Mesenteric fat pad (tissue), 1 donor: Measurements from ENCODE around the gene DOCK4. TPM values are rescaled to one million over a fixed set of nuclear protein-coding genes. Genes with fewer than 3 reads are reported as not detected.

Experiments
- DNase-seq: peaks from one replicate; pipeline ENCODE4 v3.0.0-alpha.2; 2020; ENCODE audit warnings: low spot score
- total RNA-seq: library from RNA; stranded (reverse); fragmentation: NEBNext Ultra II Directional; extraction: Animal tissue kit (Norgen Biotek cat#: 25700); gene quantifications from one replicate; pipeline ENCODE4 v1.2.1, GENCODE V29; 2021
- donor health status: DM: yes; HTN: yes; CAD: no.

Gene DOCK4
- total RNA-seq, 1 donor from 2014 or later: 40.9 TPM

DNA sequence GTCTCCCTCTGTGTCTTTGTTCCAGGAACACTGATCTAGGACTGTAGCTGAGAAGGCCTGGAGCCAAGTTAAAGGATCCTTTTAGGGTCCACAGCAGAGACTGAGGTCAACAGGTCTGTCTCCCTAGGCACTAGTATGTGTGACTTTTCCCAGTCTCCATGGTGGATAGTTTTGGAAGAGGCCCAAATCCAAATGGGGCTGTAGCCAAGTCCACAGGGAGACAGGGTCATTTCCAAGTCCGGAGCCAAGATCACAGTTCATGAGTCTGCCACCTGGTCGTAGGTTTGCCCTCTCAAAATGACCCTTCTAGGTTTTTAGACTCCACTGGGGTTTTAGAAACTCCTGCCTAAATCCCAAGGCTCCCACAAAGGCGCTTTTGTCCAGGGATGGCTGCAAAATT is 17.1 kb upstream of the DOCK4 start:
- DNase-seq: no peak

GRCh38 chr7:112220877-112221434 is 14.8 kb upstream of the DOCK4 start:
- no peak for DNase-seq

DNA sequence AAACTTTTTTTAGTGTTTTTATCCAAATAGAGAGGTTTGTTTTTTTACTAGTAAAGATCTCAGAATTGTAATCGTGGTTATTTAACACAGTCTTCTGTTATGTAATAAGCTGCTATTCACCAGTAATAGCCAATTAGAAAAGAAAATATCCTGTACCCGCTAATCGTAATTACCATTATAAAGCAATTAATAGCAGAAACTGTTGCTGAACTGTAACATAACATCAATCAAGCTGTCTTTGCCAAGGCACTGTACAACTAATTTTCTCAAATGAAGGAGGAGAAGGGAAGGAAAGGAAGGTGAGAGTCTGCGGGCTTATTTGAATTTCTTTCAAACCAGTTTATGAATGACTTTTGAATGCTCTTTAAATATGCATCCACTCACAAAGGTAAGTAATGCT is 9.6 kb upstream of the DOCK4 start:
- no peak for DNase-seq

GRCh38 chr7:112214883-112215282 is 8.7 kb upstream of the DOCK4 start:
- no peak for DNase-seq

- DNase-seq: no peak
These were observed 8.1 kb upstream of the DOCK4 start for GRCh38 chr7:112214268-112214667.

DNA sequence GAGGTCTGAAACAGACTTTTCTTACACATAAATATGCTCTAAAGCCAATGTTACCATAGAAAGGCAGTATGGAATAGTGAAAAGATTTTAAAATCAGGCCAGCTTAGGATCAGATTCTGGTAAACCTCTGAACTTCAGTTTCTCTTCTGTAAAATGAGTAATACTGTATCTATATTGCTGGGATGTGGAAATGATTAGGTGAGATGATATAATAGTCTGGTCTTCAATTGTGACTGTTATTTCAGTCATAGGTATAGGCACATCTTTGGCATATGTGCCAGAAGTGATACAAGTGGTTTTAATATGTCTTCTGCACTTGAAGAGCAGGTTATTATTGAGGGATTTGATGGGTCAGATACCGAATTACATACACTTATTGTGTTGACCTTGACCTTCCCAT is 7.5 kb upstream of the DOCK4 start:
- DNase-seq: no peak

- no peak for DNase-seq
These were observed 6.4 kb upstream of the DOCK4 start for GRCh38 chr7:112212571-112212970.

- DNase-seq: no peak
These were observed 5.2 kb upstream of the DOCK4 start for GRCh38 chr7:112211348-112211907.

GRCh38 chr7:112207765-112208164 is 1.6 kb upstream of the DOCK4 start:
- DNase-seq: no peak

DNA sequence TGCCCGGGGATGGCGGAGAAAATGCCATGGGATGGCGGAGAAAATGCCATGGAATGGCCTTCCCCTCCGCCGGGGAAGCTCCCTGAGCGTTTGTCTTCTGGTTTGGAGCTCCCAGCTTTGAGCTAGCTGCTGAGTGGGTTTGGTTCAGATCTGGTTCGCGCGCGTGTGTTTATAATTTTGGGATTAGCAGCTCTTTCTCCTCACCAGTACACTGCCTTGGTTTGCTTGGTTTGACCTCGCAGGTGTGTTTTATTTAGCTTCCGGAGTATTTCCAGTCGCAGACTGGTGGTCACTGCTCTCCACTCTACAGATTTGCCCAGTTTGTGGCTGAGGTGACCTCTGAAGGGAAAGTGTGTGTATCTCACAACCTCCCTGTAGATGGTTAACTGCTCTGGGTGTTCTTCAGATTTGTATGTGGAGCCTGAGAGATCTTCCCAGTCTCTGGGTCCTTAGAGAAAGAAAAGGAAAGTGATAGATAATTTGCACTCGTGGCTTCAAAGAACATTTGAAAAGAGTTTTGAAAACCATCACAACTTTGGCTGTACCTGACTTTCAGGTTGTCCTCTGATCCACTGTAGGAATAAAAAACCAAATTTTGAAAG is 893 bp upstream of the DOCK4 start:
- no peak for DNase-seq

DNA sequence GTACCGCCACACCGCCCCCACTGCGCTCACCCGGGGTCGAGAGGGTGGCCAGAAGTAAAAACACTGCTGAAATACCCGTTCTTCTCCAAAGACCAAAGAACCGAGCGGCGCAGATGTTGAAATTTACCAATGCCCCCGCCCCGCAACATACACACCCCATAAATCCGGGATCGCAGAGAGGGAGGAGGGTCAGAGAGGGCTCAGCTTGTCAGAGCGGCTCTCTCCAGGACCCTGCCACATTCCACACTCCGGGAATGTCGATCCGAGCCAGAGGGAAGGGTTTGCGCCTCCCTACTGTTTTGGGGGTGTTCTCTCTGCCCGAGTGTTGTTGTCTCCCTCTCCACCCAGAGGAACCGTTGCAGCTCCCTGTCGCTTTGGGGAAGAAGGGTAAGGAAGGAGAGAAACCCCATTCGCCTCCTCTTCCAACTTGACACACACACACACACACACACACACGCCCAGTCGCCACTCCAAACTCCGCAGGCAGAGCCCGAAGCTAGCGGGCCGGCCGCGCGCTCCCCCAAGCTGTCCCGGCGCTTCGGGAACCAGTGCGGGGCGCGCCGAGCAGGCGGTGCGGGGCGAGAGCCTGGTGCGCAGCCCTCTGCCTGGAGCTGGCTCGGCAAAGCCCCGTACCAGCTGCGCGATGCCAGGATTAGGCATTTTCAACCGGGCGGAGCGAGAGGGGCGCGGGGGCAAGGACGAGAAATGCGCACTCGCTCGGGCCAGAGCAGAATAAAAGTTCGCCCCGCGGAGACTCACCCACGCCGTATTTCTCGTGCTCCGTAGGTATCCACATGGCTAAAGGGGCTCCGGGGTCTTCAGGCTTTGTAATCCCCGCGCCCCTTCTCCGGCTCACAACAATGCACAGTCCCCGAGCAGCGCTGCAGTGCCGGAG is 609 bp downstream of the DOCK4 start:
- no peak for DNase-seq

DNA sequence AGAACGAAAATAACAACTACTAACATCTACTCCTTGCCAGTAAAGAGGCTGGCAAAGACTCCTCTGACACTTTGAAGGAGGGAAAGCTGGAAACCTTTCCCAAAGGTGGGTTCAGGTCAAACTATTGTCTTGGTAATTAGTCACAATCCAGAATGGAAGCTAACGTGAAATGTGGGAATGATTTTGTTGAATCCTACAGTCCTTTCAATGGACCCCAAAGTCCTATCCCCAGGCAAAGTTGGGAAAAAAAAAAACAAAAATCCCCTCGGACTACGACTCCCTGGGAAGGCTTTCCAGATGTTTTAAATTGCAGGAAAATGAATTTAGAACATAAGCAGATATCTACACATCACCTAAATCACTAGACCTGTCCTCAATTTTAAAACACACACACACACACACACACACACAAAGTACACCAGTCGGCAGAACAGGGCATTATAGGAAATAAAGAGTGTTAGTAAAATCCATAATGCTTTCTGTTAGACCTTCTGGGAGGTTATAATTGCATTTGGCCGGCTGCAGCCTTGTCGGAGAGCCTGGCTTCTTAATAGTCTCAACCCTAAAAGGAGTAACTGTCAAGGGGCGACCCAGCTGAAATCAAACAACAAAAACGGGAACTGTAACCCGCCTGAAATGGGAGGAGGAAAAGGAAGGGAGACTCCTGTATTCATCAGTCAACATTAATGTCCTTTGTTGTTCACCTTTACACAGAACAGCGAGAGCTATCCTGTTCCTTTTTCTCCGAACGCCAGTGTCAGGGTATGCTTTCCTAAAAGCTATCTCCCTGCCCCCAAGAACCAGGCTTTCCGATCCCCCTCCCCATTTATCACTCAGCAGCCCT is 1.5 kb downstream of the DOCK4 start:
- DNase-seq: no peak

- no peak for DNase-seq
These were observed 2.8 kb downstream of the DOCK4 start for GRCh38 chr7:112203365-112203739.

DNA sequence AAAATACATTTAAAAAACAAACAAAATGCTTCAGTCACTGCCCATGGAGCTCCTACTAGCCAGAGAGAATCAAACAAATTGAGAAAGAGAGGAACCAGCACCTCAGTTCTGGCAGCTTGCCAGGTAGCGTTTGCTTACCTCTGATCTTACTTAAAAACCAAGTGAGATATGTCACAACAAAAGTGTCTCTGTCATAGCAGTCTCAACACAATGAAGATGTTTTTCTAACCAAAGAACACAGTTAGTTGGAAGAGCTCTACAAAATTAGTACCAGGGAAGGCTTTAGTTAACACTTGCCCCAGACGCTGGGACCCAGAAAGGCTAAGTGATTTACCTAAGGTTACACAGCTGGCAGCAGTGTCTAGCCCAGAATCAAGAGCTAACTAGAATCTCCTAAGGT is 3.4 kb downstream of the DOCK4 start:
- no peak for DNase-seq

DNA sequence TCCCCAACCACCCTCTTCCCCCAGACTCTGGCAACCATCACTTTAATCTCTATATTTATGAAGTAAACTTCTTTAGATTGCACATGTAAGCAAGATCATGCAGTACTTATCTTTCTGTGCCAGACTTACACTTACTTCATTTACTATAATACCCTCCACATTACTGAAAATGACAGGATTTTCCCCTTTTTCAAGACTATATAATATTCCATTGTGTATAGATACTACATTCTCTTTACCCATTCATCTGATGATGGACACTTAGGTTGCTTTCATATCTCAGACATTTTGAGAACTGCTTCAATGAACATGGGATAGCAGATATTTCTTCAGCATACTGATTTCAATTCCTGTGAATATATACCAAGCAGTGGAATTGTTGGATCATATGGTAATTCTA is 4.4 kb downstream of the DOCK4 start:
- DNase-seq: no peak

DNA sequence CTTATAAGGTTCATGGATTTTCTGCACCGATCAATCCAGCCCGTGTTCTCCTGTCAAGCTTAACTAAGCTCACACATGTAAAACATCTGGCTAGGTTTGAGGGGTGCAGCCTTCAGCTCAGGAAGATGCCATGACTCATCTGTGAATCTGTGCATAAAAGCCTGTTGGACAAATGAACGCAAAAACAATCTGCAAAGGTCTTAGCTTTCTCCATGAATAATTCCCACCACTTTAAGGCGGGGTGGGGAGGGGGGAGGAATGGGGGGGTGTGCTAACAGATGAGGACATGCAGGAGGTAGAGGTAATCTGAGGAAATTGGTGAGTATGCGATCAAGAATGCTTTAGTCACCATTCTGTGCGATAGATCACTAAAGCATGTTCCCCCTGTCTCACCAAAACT is 4.8 kb downstream of the DOCK4 start:
- DNase-seq: no peak

GRCh38 chr7:112199672-112200071 is 6.5 kb downstream of the DOCK4 start:
- no peak for DNase-seq

GRCh38 chr7:112199035-112199655 is 7.1 kb downstream of the DOCK4 start:
- no peak for DNase-seq

GRCh38 chr7:112197322-112197721 is 8.9 kb downstream of the DOCK4 start:
- no peak for DNase-seq

GRCh38 chr7:112195717-112196116 is 10.5 kb downstream of the DOCK4 start:
- no peak for DNase-seq

DNA sequence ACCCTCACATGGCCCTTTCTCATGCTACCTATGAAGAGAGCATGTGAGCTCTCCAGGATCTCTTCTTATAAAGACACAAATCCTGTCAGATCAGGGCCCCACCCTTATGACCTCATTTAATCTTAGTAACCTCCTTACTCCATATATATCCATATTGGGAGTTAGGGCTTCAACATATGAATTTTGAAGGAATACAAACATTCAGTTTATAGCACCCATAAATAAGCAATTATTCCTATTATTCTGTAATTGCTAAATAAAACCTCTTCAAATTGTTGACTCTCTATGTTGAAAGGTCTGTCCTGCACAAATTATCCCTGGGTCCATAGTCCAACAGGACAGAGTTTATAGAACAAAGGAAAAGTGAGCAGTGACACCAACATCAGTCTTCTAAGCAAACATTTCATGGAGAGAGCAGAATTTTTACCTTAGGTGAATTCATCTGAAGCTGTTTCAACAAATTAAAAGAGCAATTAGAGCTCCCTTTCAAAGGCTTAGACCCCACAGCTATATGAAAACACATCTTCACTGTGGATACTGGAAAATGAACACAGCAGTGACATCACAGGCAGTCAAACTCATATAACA is 12.2 kb downstream of the DOCK4 start:
- no peak for DNase-seq
